Suprapubic skin (tissue), 4 donors: ENCODE results near the gene CAMKV. TPM values are rescaled to one million over a fixed set of nuclear protein-coding genes. Genes with fewer than 3 reads are reported as not detected.

Experiments
- DNase-seq, 2 donors: peaks; one replicate each; pipeline ENCODE4 v3.0.0-alpha.2; 2019; ENCODE audit warnings: low spot score in 2 of 2
- H3K27ac ChIP-seq: fragments of 200-600 bp; sonication (generic); one replicate; pipeline ENCODE4 v1.5.1; 2019
- H3K27me3 ChIP-seq: fragments of 200-600 bp; sonication (generic); one replicate; pipeline ENCODE4 v1.5.1; 2019
- H3K36me3 ChIP-seq: fragments of 200-600 bp; sonication (generic); one replicate; pipeline ENCODE4 v1.5.1; 2019
- H3K4me1 ChIP-seq: fragments of 200-600 bp; sonication (generic); one replicate; pipeline ENCODE4 v1.5.1; 2019
- H3K4me3 ChIP-seq: fragments of 200-600 bp; sonication (generic); one replicate; pipeline ENCODE4 v1.5.1; 2019; ENCODE audit warnings: mild to moderate bottlenecking
- H3K9me3 ChIP-seq: fragments of 200-600 bp; sonication (generic); one replicate; pipeline ENCODE4 v1.5.1; 2019
- CTCF ChIP-seq, 2 donors: fragments of 200-600 bp in 1 of 2; fragments of 450-650 bp in 1 of 2; sonication (generic) in 1 of 2; IDR thresholded peaks; one replicate each; pipeline ENCODE4 v1.5.1; 2016 to 2019; ENCODE audit warnings: antibody characterized with exemption in 2 of 2, mild to moderate bottlenecking in 1 of 2, moderate library complexity in 1 of 2
- EP300 ChIP-seq: sonication (generic); formaldehyde crosslinking; IDR thresholded peaks from one replicate; pipeline ENCODE4 v1.6.1; 2017; ENCODE audit warnings: antibody characterized with exemption
- POLR2A ChIP-seq, 2 donors: fragments of 450-650 bp; IDR thresholded peaks; one replicate each; pipeline ENCODE4 v1.6.1; 2017; ENCODE audit warnings: antibody characterized with exemption in 2 of 2, mild to moderate bottlenecking in 2 of 2, moderate library complexity in 2 of 2
- POLR2AphosphoS5 ChIP-seq, 3 donors: sonication (generic); formaldehyde crosslinking; IDR thresholded peaks; one replicate each; pipeline ENCODE4 v1.6.1; 2017; ENCODE audit warnings: antibody characterized with exemption in 3 of 3
- WGBS: methylation state at CpG from one replicate; pipeline ENCODE4 v1.1.5; 2018; 5-methylcytosine and 5-hydroxymethylcytosine counted together
- total RNA-seq, 4 donors: library from RNA; depleted of rRNA; stranded (reverse); fragments of >200 nt; gene quantifications; one replicate each; pipeline ENCODE4 v1.1.0, GENCODE V29; 2016

Gene CAMKV
- total RNA-seq, 4 donors from 2014 or later: 2.0 TPM; not detected in 3

GRCh38 chr3:49886922-49887265 is 17.2 kb upstream of the CAMKV start:
- no peaks in the 10 kb centered on the region for H3K9me3 ChIP-seq
- no peak overlapping the region for H3K4me3 ChIP-seq
- H3K27me3 ChIP-seq: no peaks in the 10 kb centered on the region
- H3K36me3 ChIP-seq: peaks cover 17% of the 10 kb centered on the region
- TF ChIP-seq POLR2A (IDR thresholded peaks at IDR 0.05): no peak
- H3K27ac ChIP-seq: no peak overlapping the region
- DNase-seq: no peak
- no peaks in the 10 kb centered on the region for H3K4me1 ChIP-seq

GRCh38 chr3:49883998-49884397 is 14.3 kb upstream of the CAMKV start:
- WGBS: 100% methylated on average over 2 of the region's 4 CpGs
- Histone ChIP-seq H3K4me1 (no peaks in the 10 kb centered on the region), H3K4me3 (no peak overlapping the region), H3K27me3 (no peaks in the 10 kb centered on the region), H3K36me3 (peaks cover 4% of the 10 kb centered on the region), H3K27ac (no peak overlapping the region), H3K9me3 (no peaks in the 10 kb centered on the region)
- no peak for DNase-seq
- TF ChIP-seq CTCF (IDR thresholded peaks at IDR 0.05) (no peak), EP300 (no peak), POLR2A (IDR thresholded peaks at IDR 0.05) (no peak), POLR2AphosphoS5 (IDR thresholded peaks at IDR 0.05) (no peak)

- 20% methylated on average over 6 of the region's 6 CpGs for WGBS
- Histone ChIP-seq H3K4me3 (no peak overlapping the region), H3K27ac (no peak overlapping the region), H3K27me3 (no peaks in the 10 kb centered on the region), H3K36me3 (peaks cover 3% of the 10 kb centered on the region), H3K9me3 (no peaks in the 10 kb centered on the region), H3K4me1 (no peaks in the 10 kb centered on the region)
- no peak for DNase-seq
- TF ChIP-seq CTCF (IDR thresholded peaks at IDR 0.05) (no peak), EP300 (no peak), POLR2A (IDR thresholded peaks at IDR 0.05) (no peak), POLR2AphosphoS5 (IDR thresholded peaks at IDR 0.05) (no peak)
These were observed 12.5 kb upstream of the CAMKV start for GRCh38 chr3:49882166-49882565.

- DNase-seq: no peak
- H3K4me1 ChIP-seq: no peaks in the 10 kb centered on the region
- no peak for TF ChIP-seq POLR2AphosphoS5 (IDR thresholded peaks at IDR 0.05)
- TF ChIP-seq CTCF (IDR thresholded peaks at IDR 0.05): no peak
- TF ChIP-seq POLR2A (IDR thresholded peaks at IDR 0.05): no peak
- TF ChIP-seq EP300: no peak
- no peaks in the 10 kb centered on the region for H3K9me3 ChIP-seq
- 26% methylated on average over 4 of the region's 6 CpGs for WGBS
- H3K27ac ChIP-seq: no peak overlapping the region
- no peaks in the 10 kb centered on the region for H3K36me3 ChIP-seq
- no peaks in the 10 kb centered on the region for H3K27me3 ChIP-seq
- H3K4me3 ChIP-seq: no peak overlapping the region
These were observed 11.0 kb upstream of the CAMKV start for GRCh38 chr3:49880581-49881315.

- Histone ChIP-seq H3K36me3 (no peaks in the 10 kb centered on the region), H3K27ac (no peak overlapping the region), H3K9me3 (no peaks in the 10 kb centered on the region), H3K4me3 (no peak overlapping the region), H3K4me1 (no peaks in the 10 kb centered on the region), H3K27me3 (no peaks in the 10 kb centered on the region)
- TF ChIP-seq EP300 (no peak), CTCF (IDR thresholded peaks at IDR 0.05) (no peak), POLR2A (IDR thresholded peaks at IDR 0.05) (no peak), POLR2AphosphoS5 (IDR thresholded peaks at IDR 0.05) (no peak)
- WGBS: 61% methylated on average over 2 of the region's 2 CpGs
- DNase-seq: no peak
These were observed 10.0 kb upstream of the CAMKV start for GRCh38 chr3:49879721-49880120.

- no peak for DNase-seq
- Histone ChIP-seq H3K27me3 (no peaks in the 10 kb centered on the region), H3K27ac (no peak overlapping the region)
These were observed 9.0 kb upstream of the CAMKV start for GRCh38 chr3:49878686-49879085.

More at GRCh38 chr3:49878686-49879085, 9.0 kb upstream of the CAMKV start:
- H3K9me3 ChIP-seq: no peaks in the 10 kb centered on the region
- TF ChIP-seq POLR2AphosphoS5 (IDR thresholded peaks at IDR 0.05) (no peak), EP300 (no peak)
- no peaks in the 10 kb centered on the region for H3K4me1 ChIP-seq
- H3K4me3 ChIP-seq: no peak overlapping the region
- H3K36me3 ChIP-seq: no peaks in the 10 kb centered on the region
